Ecto neural progenitor cell (in vitro differentiated cells): ENCODE results near the gene ADAMTS18.

Experiments used
- DNase-seq: peaks from one replicate; pipeline ENCODE4 v3.0.0-alpha.2; 2018; ENCODE audit warnings: low spot score

Gene ADAMTS18

DNA sequence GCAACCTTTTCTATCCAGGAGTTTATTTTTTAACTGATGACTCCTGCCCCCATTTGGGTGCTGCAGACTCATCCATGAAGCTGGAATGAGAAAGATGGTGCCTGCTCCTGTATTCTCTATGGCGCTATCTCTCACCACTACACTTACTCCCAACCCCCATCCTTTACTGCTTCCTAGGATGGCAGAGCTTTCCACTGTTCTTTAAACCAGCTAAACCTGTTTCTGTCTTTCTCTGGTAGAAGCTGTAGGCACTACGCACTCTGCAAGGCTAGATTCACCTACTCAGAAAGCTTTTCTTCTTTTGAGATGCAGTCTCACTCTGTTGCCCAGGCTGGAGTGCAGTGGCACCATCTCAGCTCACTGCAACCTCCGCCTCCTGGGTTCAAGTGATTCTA, 47.0 kb downstream of the ADAMTS18 start:
- no peak for DNase-seq

DNA sequence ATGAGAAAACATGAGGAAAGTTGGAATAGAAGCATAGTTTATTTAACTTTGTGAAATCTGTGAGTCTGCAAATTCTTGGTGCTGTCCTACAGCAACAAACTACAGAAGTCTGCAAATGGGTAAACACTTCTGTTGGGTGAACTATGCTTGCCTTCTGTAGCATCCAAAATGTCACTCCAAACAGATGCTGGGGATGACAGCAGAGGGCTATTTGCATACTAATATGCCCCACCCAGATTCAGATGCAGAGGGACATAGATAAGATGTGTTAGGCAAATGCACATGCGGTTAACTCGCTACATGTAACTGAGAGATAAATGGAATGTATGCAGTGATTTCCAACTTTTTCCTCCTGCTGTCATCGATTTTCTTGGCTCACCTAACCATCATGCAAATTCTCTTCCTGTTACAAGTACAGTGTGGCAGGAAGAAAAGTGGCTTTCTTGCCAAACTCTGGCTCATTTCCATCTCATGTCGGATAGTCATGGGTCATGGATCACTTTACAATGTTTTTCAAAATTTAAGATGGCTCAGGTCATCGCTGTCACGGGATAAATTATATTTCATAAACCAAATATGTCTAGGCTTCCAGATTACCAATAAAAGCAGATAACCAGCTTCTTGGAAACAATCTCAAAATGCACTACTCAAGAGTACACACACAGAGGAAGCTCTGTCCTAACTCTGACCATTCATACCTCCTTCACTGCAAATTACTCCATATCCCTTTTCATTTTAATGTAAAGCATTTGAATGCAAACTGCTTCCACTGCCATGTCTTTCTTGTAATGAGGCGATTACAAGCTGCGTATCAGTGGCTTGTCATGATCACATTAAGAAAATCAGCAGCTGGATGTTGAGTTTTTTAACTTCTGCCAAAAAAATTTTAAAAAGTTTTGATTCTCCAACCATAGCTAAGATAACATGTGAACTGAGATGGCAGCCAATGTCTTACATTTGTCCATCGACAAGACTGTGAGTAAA, 47.7 kb downstream of the ADAMTS18 start:
- DNase-seq, result no peak

DNA sequence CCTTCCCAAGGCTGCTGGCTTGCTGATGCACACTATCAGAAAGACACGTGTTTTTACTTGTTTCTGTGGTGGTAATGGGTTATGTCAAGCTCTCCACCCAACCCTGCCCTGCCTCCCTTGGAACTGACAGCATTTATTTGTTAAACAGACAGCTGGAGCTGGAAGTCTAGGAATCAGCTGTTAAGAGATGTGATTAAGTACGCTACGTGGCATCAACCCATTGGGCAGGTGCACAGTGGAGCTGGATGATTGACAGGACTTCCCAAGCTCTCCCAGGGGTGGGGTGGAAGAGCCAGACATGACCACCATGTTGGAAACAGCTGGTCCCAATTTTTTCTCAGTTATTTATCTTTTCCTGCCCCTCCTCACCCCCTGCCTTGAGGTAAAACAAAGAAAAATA, 49.4 kb downstream of the ADAMTS18 start:
- DNase-seq, result no peak

DNA sequence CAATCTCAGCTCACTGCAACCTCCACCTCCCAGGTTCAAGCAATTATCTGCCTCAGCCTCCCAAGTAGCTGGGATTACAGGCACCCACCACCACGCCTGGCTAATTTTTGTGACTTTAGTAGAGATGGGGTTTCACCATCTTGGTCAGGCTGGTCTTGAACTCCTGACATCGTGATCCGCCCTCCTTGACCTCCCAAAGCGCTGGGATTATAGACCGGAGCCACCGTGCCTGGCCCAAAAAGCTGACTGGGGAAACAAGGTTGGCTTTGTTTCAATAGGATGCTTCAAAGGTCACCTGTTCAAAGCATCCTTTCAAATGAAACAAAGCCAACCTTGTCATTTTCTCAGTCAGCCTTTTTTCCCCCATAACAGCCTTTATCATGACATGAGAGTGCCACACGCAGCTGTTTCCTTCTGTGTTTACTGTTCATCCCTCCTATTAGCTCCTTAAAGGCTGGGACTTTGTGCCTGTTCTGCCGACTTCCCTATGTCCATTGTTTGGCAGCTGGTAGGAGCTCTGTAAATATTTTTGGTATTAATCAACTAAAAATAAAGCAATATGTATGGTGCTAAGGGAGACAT, 51.1 kb downstream of the ADAMTS18 start:
- DNase-seq, result no peak

DNA sequence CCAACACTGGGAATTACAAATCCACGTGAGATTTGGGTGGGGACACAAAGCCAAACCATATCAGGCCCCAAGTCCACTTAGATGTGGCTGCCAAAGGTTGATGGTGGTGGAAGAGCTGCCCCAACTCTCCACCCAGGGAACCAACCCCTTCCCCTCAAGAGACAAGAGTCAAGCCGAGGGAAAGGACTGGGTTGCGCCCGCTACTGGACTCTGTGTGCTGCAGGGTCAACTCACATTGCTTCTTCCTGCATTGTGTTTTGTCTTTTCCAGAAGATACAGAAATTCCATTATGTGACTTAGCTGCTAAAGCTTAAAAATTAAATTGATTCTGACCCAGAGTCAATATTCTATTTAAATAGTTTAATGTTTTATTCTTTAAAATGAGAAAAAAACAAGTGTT, 58.5 kb downstream of the ADAMTS18 start:
- DNase-seq, result no peak

DNA sequence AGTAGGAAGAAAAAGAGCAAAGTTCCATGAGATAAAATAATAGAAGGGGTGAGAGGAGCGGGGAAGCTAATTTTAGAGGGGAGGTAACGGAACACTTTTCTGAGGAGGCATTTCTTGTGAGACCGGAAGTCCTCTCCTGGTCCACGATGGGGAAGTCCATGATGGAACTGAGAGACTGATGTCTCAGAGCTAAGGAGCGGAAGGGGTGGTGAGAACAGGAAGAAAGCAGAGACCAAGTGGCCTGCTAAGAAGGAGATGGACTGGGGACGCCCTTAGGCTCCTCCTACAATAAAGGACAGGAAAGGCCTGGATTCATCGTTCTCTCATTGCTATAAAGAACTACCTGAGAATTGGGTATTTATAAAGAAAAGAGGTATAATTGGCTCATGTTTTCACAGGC, 59.4 kb downstream of the ADAMTS18 start:
- DNase-seq, result no peak

DNA sequence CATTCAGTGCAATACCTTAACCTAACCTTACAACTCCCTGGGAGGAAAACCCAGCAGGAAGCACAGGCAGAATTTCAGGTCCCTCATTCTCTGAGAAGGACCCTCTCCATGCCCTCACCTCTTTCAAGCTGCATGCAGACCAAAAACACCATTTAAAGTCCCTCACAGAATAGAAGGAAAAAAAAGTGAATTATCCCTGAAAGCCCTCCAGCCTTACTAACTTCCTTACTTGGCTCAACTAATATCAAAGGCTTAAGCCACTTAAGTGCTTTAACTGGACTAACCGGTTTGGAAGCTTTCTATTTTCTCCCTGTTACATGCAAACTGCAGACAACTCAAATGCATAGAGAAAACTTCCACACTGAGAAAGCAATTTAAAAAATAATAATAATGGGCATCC, 60.5 kb downstream of the ADAMTS18 start:
- no peak for DNase-seq

DNA sequence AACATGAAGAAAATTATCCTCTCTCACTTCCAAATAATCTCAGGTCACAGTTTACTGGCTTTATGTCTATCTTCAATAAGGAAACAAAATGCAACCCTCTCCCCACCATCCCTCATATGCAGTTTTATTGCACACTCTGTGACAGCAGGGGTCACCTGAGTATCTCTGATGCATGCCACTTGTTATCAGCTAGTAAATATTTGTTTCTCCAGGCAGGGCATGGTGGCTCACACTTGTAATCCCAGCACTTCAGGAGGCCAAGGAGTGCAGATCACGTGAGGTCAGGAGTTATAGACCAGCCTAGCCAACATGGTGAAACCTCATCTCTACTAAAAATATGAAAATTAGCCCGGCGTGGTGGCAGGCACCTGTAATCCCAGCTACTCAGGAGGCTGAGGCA, 61.1 kb downstream of the ADAMTS18 start:
- no peak for DNase-seq

DNA sequence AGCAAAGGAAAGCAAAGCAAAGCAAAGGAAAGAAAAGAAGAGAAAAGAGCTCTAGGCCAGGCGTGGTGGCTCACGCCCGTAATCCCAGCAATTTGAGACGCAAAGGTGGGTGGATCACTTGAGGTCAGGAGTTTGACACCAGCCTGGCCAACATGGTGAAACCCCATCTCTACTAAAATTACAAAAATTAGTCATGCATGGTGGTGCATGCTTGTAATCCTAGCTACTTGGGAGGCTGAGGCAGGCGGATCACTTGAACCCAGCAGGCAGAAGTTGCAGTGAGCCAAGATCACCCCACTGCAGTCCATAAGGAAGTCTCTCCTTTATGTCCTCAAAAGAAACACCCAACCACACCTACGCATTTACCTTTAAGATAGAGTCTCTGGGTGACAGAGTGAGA, 70.1 kb downstream of the ADAMTS18 start:
- DNase-seq, result no peak

DNA sequence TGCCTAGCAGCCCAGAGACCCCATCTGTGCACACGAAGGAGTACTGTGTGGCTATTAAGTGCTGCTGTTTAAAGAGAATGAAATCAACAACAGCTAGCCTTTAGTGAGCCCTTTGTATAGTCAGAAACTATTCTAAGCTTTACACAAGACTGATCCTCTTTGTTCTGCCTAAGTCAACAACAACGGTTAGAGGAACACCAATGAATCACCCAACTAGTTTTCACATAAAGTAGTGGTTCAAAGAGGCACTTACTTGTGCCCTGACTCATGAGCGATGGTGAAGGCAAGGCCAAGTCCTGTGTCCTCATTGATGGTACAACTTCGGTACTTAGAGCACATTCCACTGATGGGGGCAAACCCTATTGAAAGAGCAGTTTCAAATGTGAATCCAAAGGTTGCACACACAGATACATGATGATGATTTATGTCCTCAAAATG, 75.8 kb downstream of the ADAMTS18 start:
- DNase-seq, result no peak

DNA sequence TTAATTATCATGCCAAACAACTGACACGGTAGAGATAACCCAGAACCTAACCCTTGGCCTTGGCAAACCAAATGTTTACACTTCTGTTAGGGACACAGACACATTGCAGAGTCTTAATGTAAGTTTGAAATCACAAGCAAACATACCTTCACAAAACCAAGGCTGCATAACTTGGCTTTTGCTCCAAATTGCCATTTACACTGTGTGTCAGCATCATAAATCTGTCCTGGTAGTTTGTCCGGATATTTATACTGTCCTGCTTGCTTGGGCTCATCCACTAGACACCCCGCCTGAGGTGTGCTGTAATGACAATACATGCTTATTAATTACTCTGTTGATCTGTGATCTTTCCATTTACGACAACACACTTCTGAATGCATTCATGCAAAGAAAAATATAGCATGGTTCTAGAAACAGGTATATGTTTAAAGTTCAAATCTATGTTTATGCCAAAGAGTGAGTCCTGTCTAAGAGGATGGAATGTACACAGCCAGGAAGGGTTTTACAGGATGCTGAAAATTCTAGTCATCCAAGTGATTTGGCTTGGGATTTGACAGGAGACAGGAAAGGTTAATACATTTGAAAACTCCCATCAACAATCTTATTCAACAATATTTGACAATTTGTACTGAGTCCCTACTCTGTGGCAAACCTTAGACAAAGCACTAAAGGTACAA, 81.1 kb downstream of the ADAMTS18 start:
- no peak for DNase-seq

DNA sequence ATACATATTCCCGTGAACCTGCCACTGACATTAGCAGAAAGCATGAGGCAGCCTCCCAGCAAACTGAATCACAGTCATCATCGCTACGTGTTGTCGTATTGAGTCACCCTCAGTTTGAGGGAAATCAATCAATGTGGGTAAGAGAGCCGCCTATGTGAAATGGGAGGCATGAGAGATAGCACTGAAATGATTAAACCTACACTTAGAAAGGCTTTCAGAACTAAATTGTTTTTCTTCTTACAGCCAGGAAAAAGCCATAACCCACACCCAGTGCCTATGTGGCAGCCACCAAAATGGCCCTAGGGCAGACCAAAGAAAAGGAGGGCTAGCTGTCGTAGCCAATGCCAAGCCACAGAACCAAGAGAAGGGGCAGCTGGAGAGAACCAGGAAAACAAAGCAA, 90.5 kb downstream of the ADAMTS18 start:
- no peak for DNase-seq

DNA sequence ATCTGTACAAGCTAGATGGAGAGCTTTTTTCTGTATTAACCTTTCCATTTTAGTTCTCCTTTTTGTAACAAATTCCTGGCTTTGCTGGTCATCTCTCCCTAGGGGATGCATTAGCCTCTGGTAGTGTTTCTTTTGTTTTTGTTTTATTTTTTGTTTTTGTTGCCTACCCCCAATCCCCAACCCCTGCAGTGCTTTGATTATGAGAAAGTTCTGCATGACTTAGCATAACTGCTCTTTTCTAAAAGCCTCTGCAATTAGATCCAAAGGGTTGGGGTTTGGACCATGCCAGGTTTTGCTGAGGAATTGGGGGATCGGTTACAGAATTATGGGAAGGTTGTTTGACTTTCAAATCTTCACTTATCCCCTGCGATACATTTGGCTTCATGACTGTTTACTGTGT, 98.2 kb downstream of the ADAMTS18 start:
- DNase-seq, result no peak

DNA sequence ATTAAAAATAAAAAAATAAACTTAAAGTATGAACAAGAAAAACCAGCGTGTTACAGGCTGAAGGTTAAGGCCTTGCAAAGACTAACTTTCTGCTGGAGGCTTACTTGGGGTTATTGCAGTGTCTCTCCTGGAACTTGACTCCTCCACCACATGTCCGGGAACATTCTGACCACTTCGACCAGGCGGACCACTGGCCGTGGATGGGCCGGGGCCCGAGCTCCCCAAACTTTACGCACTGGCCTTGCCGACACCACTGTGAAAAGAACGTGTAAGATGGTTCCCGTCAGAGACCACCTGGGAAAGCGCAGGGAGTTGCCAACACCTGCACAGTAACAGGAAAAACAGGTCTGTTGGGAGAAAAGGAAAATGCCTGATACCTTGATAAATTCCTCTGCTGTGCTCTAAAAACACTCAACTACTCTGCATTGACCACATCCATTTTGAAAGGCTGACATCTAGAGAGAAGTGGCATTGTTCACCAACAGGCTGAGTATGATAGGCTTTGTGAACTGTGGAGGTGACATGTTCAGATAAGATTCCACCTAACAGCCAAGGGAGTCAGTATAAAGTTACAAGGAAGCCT, 99.1 kb downstream of the ADAMTS18 start:
- DNase-seq, result no peak

DNA sequence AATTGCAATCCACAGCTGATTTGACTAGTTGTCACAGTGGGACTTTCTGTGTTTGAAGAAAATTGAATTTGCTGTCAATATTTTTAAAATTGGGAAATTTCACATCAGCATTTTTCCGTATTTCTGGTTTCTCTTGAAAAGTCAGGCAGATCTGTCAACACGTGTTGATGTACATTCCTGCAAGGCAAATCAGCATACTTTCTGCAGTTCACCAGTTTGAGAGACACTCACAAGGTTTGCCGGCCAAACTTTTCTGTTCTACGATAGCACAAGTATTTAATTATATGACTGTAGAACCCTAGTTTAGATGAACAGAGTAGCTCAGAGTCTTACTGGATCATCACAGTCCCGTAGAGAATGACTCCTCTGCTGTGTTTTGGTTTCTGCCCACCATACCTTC, 102.0 kb downstream of the ADAMTS18 start:
- no peak for DNase-seq

DNA sequence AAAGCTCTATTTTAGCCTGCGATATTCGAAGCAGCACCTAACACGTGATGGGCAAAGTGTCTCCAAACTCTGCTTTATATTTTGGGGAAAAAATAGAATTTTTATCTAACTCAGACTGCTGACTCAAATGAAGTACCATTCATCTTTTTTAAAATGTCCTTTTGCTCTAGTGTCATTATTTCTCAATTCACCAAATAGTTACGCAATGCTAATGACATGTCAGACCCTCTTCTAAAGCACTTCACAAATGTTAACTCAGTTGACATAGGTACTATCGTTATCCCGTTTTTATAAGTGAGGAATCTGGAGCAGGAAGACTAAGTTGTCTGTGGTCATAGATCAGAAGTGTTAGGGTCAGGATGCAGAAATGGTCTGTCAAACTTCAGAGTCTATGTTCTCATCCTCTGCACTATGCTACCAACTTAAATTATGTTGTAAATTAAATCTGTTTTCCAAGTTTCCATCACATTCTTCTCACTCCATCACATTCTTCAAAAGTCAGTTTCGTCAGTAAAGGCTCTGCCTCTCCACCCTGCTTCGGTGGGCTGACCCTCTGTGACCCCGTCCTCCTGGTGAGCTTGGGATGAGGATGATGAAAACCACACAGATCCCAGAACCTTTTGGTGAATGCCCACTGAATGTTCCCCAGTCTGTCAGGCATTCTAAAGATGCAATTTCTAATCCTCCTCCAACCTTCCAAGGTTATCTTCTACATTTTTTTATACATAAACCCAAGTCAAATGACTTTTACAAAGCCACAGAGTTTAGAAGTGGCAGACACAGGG, 102.8 kb downstream of the ADAMTS18 start:
- no peak for DNase-seq

DNA sequence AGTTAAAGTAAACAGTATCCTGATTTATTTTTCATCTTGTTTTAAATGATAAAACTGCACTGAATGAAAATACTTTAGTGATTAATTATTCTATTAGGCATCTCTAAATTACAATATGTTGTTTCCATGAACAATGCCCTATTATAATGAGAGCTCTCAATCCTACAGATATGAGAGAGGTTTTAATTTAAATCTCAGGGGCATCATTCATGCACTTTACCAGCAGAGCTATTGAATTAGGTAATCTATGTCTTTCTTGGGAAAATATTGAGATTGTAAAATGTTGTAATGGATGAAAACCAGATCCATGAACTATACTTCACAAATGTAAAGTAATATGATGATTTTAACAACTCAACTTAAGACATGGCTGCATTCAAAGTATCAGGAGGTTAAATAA, 103.8 kb downstream of the ADAMTS18 start:
- no peak for DNase-seq

DNA sequence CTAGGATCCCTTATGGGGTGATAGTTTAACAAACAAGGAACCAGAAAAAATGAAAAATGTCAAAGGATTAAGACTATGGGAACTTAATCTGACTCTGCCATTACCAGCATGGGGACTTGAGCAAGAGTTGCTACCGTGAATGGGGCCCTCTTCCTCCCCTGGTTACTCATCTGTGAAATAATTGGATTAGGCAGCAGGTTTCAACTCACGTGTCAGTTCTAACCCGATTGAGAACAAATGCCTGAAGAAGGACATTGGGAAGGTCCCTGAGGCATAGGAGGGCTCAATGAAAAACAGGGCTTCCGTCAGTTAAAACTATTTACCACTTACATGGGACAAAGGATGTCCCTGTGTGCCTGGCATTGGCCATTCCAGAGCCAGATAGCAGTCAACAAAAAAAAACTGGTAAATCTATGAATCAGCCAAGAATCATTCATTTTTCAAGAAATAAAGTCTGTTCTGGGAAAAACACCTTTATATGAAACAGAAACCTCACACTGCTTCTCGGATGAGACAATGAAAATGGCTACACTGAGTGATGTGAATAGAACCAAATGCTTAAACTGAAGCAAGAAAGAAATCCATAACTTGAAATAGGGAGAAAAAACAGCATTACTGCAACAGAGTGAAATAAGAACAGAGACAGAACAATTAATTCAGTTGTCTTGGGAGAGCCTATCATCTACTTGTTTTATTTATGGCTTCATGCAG, 104.3 kb downstream of the ADAMTS18 start:
- DNase-seq, result peak; percentile 52

DNA sequence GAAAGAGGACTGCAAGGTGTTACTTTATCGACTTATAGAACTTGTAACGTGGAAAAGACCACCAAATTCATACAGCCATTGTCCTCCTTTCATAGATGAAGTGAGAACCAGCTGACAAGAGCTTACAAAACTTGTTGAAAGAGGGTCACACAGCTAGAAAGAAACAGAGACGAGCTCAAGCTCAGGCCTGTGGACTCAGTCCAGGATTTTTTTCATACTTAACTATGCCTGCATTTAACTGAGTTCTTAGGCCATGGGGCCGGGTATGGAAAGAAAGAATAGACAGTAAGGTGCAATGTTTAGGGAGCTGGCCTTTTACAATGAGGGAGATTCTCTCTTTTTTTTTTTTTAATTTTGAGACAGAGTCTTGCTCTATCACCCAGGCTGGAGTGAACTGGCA, 106.1 kb downstream of the ADAMTS18 start:
- DNase-seq, result no peak

DNA sequence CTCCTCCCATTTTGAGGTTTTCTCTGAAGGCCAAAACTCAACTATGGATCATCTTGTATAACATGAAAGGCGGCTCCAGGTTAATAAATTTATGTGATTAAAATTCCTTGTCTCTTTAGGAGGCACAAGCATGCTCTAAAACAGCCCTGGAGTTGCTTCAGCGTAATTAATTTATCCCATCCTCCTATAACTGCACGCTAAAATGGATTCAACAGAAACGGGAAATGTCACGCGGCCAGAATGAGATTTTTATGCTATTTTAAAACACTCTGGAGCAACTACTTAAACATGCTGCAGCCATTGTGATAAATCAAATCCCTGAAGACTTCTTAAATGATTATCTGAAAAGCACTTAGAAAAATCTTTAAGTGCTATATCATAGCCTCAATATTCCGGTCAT, 106.6 kb downstream of the ADAMTS18 start:
- no peak for DNase-seq

DNA sequence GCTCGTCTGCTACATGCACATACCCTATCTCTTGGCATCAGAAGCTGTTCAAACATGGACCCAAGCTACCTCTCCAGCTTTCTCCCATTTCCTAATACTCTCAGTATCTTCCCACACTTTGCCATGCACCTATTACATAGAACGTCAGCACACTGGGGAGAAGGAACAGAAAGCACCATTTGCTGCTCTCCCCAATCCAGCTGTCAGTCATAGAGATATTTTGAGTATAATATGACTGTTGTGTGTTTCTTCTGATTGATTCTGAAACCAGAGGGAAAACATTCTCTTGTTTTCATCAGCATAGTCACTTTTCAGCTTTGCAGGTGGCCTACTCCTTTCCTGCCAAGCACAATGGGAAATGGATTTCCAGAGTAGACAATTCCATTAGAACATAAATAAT, 107.1 kb downstream of the ADAMTS18 start:
- DNase-seq, result no peak
